Measurements from ENCODE around the gene DOCK10.

The DOCK10 gene

DNA sequence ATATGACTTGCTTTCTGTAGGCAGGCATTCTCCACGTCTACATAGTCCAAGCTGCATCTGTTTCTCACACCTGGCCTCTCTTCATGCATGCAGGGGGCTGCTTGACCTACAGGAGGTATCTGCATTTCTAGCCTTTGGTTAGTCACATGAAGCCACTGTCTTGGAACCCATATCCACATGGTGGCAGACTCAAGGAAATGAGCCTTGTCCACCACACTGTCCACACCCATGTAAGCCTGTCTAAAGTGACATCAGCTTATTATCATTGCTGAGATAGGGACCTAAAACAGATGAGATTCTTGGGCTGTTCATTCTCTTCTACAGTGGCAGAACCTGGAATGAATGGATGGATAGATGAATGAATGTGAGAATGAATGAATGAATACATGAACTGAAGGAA, 160.4 kb downstream of the DOCK10 start:
- no peak for DNase-seq (ENCODE audit: low spot score)

- peak; percentile 17 for DNase-seq (ENCODE audit: low spot score)
Measured at GRCh38 chr2:224876522-224876921, 165.7 kb downstream of the DOCK10 start.

- no peak for DNase-seq (ENCODE audit: low spot score)
Measured at GRCh38 chr2:224875841-224876240, 166.4 kb downstream of the DOCK10 start.

- no peak for DNase-seq (ENCODE audit: low spot score)
Measured at GRCh38 chr2:224875153-224875552, 167.1 kb downstream of the DOCK10 start.

GRCh38 chr2:224871813-224872212, 170.5 kb downstream of the DOCK10 start:
- DNase-seq (ENCODE audit: low spot score), result no peak

DNA sequence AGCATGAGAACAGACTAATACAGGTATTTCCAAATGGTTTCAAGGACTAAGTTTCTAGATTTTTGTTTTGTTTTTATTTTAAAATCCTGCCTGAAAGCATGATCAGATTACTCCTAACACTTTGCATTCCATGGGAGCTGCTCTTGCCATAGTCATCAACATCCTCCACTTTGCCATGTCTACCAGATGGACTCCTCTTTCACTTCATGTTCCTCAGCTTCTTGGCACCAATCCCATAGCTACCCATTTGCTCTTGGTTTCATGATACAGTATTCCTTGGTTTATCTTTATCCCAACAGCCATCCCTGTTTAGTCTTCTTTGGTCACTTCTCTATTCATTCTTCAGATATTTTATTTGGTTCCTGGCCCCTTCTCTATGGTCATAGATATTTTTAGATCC, 171.9 kb downstream of the DOCK10 start:
- DNase-seq (ENCODE audit: low spot score), result peak; percentile 28

GRCh38 chr2:224869601-224870233, 172.6 kb downstream of the DOCK10 start:
- DNase-seq (ENCODE audit: low spot score), result peak; percentile 25

DNA sequence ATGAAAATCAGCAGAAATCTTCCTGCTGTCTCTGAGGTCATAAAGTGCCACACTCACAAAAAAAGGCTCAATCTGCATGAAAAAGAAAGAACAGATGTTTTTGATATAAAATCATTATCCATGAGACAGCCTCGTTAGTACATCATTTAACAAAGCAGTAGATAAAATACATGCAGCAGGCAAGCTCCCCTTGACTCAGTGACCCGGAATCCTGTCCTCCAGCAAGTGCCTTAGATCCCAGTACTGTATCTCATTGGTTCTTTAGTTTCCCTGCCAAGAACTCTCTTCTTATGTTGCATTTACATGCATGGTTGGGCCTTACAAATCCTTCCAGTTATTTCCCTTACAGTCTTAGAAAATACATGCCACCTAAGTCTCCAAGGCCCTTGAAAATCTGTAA, 177.3 kb downstream of the DOCK10 start:
- no peak for DNase-seq (ENCODE audit: low spot score)

DNA sequence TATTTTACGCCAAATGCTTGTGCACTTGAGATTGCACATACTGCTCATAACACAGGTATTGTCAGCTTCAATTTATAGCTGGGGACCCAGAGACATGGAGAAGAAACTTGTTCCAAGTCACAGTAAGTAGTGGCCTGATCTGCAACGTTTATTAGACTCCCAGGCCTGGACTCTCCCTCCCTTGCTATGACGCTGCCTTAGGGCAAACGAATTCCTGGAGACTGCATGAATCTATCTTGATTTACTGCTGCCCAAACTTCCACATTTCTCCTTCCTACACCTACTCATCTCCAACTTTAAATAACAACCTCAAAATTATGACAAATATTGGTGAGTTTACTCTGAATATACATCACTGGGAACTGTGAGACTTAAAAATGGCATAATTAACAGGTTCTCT, 181.0 kb downstream of the DOCK10 start:
- DNase-seq (ENCODE audit: low spot score), result no peak

- no peak for DNase-seq (ENCODE audit: low spot score)
Measured at GRCh38 chr2:224860786-224861185, 181.5 kb downstream of the DOCK10 start.

GRCh38 chr2:224851811-224852210, 190.5 kb downstream of the DOCK10 start:
- no peak for DNase-seq (ENCODE audit: low spot score)

- DNase-seq (ENCODE audit: low spot score), result no peak
Measured at GRCh38 chr2:224850081-224850480, 192.2 kb downstream of the DOCK10 start.

GRCh38 chr2:224849264-224849663, 193.0 kb downstream of the DOCK10 start:
- no peak for DNase-seq (ENCODE audit: low spot score)

DNA sequence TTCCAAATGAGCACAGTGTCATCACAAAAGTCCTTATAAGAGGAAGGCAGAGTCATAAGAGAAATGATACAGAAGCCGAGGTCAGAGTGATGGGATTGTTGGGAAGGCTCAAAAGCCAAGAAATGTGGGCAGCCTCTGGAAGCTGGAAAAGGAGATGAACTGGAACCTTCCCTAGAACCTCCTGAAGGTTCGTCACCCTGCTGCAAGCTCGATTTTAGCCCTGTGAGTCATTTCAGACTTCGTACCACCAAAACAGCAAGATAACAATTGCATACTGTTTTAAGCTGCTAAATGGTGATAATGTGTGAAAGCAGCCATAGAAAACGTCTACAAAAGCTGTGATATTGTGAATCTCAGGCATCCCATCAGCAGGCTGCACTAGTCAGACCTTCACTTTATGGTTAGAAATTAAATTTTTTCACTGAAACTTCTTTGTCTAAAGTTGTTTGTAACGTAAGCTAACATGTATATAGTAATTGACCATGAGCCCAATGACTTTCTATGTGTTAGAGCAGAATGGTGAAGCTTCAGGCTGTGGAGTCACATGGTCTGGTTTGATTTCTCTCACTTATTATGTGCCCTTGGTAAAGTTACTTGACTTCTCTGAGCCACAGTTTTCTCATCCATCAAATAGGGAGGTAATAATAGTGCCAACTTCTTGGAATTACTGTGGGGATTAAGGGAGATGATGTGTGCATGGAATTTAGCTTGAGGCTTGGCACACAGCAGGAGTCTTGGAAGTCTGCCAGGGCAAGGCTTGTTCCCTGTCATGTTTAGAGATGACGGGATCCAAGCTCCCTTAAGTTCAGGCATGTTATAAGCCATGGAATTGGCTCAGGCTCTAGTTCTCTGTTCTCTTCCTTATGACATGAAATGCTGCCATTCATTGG, 194.1 kb downstream of the DOCK10 start:
- peak; percentile 51 for DNase-seq (ENCODE audit: low spot score)

GRCh38 chr2:224847381-224847780, 194.9 kb downstream of the DOCK10 start:
- no peak for DNase-seq (ENCODE audit: low spot score)

DNA sequence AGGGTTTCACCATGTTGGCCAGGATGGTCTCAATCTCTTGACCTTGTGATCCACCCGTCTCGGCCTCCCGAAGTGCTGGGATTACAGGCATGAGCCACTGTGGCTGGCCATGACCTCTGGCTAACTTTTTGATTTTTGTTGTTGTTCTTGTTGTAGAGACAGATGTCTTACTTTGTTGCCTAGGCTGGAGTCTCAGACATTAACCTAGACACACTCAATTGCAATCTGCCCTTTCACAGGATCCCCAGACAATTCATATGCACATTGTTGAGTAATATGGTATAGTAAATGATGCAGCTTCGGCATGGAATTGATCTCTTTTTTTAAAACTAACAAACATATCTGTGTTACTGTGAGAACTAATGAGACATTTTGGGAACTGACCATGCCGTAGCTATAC, 195.6 kb downstream of the DOCK10 start:
- no peak for DNase-seq (ENCODE audit: low spot score)

DNA sequence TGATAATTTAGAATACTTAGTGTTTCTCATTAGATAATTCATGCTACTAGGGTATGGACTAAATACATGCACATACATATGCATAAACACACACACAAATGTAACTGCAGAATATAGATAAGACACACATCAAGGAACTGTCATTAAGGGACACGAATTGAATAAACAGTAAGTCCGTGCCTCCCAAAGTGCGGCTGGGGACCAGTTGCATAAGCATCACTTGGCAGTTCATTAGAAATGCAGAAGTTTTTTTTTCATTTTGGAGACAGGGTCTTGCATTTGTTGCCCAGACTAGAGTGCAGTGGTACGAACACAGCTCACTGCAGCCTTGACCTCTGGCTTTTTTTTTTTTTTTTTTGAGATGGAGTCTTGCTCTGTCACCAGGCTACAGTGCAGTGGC, 196.1 kb downstream of the DOCK10 start:
- DNase-seq (ENCODE audit: low spot score), result no peak

DNA sequence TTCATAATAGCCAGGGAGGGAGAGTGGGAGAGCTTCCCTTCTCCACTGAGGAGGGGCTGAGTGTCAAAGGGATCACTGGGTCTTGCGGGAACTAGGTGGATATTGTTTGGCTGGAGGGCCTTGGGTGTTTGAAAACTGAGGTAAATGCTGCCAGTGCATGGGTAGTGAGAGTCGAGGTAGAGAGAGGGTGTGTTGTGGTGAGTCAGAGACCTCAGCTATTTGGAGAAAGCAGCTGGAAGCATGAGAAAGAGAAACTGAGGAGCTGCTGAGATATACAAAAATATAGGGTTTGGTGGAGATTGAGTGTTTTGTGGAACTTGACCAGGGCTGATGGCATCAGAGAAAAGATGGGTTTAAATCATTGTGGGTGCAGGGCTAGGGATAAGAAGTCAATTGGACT, 199.1 kb downstream of the DOCK10 start:
- DNase-seq (ENCODE audit: low spot score), result no peak

- DNase-seq (ENCODE audit: low spot score), result no peak
Measured at GRCh38 chr2:224841910-224842309, 200.4 kb downstream of the DOCK10 start.

- DNase-seq (ENCODE audit: low spot score), result peak; percentile 19
Measured at GRCh38 chr2:224838335-224838734, 203.9 kb downstream of the DOCK10 start.

DNA sequence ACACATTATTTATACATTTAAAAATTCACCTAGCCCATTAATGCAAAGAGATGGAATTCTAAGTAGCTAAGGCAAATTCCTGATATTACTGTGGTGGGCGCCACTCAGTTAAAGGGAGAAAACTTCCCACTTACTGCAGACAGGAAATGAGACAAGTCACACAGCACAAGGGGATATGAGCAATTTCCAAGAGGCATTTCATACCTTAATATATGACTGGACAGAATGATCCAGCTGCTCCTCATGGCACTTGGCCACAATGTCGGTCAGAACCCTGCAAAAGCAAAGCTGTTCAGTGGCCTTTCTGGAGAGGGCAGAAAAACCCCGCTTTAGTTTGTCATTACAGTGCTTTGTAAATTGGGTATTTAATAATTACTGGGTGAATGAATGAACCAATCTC, 204.7 kb downstream of the DOCK10 start:
- no peak for DNase-seq (ENCODE audit: low spot score)

DNA sequence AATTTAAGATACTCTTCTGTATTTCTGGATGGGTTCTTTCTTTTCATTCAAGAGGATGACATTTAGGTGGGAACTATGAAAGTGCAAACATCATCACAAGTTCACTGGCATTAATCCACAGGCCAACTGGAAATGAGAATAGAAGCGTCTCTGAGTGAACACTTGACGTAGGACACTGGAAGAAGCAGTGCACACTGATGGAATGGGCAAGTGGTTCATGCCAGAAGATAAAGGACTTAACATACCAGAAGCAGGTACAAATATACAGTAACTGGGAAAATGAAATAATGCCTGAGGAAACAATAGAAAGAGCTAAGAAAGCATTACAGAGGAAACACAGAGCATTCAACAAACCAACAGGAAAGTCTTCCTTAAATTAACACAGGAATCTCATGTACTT, 205.2 kb downstream of the DOCK10 start:
- no peak for DNase-seq (ENCODE audit: low spot score)

GRCh38 chr2:224836263-224836662, 206.0 kb downstream of the DOCK10 start:
- DNase-seq (ENCODE audit: low spot score), result no peak

DNA sequence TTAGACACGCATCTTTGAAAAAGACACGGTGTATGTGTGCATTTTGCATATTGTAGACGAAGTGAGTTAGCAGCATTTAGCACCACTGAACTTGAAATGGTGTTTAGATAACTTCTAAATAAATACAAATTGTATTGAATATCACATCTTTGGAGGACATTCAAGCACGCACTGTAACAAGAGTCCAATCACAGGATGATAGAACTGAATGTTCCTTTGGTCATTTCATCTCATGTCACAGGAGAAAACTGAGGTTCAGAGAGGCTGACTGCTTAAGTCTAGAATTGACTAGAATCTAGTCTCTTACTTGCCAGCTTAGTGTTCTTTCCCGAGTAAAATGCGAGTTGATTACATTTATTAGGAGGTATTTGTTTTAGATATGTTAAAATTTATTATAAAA, 206.9 kb downstream of the DOCK10 start:
- DNase-seq (ENCODE audit: low spot score), result no peak
